Measurements from ENCODE around the gene PTPN1. TPM values are rescaled to one million over a fixed set of nuclear protein-coding genes. Genes with fewer than 3 reads are reported as not detected.
A peak's percentile ranks its signal among the peaks of the same experiment; 100 is the strongest.

PTPN1 gene
- total RNA-seq, 1 experiment from 2014 or later, result 63.0 TPM

DNA sequence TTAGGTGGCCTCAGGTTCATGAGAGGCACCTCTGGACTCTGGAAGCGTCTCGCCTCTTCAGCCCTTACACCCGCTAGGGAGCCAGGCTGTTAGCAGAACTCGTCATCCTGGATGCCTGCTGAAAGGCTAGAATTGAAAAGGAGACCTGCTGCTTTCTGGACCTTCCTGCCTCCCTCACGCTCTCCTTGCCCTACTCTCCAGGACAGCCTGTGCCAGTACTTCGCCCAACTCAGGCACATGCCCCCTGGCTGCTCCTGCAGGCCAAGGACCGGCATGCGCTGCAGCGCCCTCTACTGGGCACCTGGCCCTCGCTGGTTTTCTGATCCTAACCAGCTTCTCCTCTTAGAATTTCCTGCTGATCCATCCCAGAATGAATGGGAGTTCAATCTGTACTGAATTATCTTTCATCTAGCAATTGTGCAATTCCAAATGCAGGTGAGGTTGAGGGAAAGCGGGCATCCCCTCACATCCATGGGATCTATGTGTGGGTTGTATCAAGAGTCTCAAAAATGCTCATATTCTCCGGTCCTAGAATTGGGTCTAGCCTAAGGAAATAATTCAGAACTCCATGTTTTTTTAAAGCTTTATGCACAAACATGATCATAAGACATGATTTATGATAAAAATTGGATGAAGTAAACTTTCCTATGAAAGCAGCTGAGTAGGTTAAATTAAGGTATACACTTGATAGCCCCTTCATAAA lies 78.0 kb downstream of the PTPN1 start:
- Mint-ChIP-seq H3K9me3 (ENCODE audit: unreplicated experiment) (no peaks in the 10 kb centered on the region), H3K27ac (ENCODE audit: low read depth, unreplicated experiment) (peak overlapping the region; percentile 83), H3K27me3 (ENCODE audit: insufficient read depth, unreplicated experiment) (no peaks in the 10 kb centered on the region), H3K4me3 (ENCODE audit: unreplicated experiment) (peak overlapping the region; percentile 17), H3K36me3 (ENCODE audit: insufficient read depth, unreplicated experiment) (peaks cover 66% of the 10 kb centered on the region), H3K4me1 (ENCODE audit: insufficient read depth, unreplicated experiment) (peaks cover 16% of the 10 kb centered on the region)
- intact Hi-C loops (cut with micrococcal nuclease), result no loop called here
- BruUV-seq (replicated peaks), result no TSS peak
- ChIA-PET CTCF (interaction anchor here (0.5 to 3.4 kb wide), 47 partner anchors 9 to 411 kb away, joined by 3 to 27 read pairs (median 4); no protein-coding TSS in a partner anchor), POLR2A (interaction anchor here (0.6 to 3.1 kb wide), 35 partner anchors 9 to 868 kb away, joined by 3 to 52 read pairs (median 5); partner anchors contain the start of genes CEBPB, PARD6B, PEDS1 and PTPN1)
- TF ChIP-seq, protein P1, sequence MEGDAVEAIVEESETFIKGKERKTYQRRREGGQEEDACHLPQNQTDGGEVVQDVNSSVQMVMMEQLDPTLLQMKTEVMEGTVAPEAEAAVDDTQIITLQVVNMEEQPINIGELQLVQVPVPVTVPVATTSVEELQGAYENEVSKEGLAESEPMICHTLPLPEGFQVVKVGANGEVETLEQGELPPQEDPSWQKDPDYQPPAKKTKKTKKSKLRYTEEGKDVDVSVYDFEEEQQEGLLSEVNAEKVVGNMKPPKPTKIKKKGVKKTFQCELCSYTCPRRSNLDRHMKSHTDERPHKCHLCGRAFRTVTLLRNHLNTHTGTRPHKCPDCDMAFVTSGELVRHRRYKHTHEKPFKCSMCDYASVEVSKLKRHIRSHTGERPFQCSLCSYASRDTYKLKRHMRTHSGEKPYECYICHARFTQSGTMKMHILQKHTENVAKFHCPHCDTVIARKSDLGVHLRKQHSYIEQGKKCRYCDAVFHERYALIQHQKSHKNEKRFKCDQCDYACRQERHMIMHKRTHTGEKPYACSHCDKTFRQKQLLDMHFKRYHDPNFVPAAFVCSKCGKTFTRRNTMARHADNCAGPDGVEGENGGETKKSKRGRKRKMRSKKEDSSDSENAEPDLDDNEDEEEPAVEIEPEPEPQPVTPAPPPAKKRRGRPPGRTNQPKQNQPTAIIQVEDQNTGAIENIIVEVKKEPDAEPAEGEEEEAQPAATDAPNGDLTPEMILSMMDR (IDR thresholded peaks at IDR 0.05; ENCODE audit: unreplicated experiment), result peak; percentile 96
- peak; percentile 81 for DNase-seq (ENCODE audit: unreplicated experiment)

DNA sequence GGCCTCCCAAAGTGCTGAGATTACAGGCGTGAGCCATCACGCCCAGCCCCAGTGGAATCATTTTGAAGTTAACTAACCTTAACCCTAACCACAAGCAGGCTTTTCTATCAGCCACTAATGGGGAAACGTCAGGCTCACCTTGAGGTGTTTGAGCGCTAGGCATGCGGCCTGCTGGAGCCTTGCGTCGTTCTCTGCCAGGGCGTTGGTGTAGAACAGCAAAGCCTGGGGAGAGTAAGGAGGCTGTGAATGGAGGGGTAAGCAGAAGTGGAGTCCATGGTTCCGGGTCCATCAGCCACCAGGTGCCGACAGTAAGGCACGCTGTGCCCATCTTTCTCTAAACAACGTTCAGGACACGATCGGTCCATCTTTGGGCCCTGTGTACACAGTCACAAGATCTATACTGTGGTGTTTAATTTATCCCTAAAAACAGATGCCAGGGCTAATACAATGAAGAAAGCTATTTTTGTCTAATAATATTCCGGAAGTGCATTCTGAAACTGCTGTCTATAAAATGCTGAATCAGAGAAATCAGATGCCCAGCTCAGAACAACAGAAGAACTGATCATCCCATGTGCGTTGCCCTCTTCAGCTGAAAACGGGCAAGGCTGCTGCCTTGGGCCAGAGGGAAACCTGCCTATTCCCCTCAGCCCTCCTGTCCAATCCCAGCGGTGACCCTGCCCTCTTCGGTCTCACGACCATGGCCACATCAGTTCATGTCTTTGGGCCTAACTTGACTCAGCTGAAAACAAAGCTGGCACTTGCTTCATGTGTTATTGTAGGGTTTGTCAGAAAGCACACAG lies 79.6 kb downstream of the PTPN1 start:
- intact Hi-C loops (cut with micrococcal nuclease), result no loop called here
- BruUV-seq (replicated peaks), result no TSS peak
- ChIA-PET POLR2A (no interaction called here), CTCF (interaction anchor here (0.6 to 3.4 kb wide), 8 partner anchors 46 to 160 kb away, joined by 3 to 20 read pairs (median 4); no protein-coding TSS in a partner anchor)
- Mint-ChIP-seq H3K4me1 (ENCODE audit: insufficient read depth, unreplicated experiment) (peaks cover 16% of the 10 kb centered on the region), H3K9me3 (ENCODE audit: unreplicated experiment) (no peaks in the 10 kb centered on the region), H3K4me3 (ENCODE audit: unreplicated experiment) (no peak overlapping the region), H3K27ac (ENCODE audit: low read depth, unreplicated experiment) (no peak overlapping the region), H3K36me3 (ENCODE audit: insufficient read depth, unreplicated experiment) (peaks cover 51% of the 10 kb centered on the region), H3K27me3 (ENCODE audit: insufficient read depth, unreplicated experiment) (no peaks in the 10 kb centered on the region)
- TF ChIP-seq, protein P1 (IDR thresholded peaks at IDR 0.05; ENCODE audit: unreplicated experiment), result no peak
- DNase-seq (ENCODE audit: unreplicated experiment), result no peak

DNA sequence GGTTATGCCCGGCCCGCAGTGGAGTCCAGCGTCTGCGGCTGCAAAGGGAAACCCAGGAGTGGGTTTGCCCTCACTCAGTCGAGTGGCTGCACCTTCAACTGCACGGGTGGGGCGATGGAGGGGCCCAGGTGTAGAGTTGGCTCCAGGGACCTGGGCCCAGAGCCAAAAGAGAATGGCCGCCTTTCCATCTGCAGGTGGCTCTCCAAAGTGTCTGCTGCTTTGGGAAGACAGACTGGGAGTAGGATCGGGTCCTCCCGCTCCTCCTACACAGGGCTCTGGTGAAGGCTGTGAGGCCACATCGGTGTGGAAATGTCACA lies 80.1 kb downstream of the PTPN1 start:
- H3K9me3 Mint-ChIP-seq (ENCODE audit: unreplicated experiment), result no peaks in the 10 kb centered on the region
- TF ChIP-seq, protein P1 (IDR thresholded peaks at IDR 0.05; ENCODE audit: unreplicated experiment), result no peak
- no peaks in the 10 kb centered on the region for H3K27me3 Mint-ChIP-seq (ENCODE audit: insufficient read depth, unreplicated experiment)
- H3K27ac Mint-ChIP-seq (ENCODE audit: low read depth, unreplicated experiment), result no peak overlapping the region
- DNase-seq (ENCODE audit: unreplicated experiment), result no peak
- POLR2A ChIA-PET, result no interaction called here
- no TSS peak for BruUV-seq (replicated peaks)
- CTCF ChIA-PET, result interaction anchor here (0.9 to 1.2 kb wide), 2 partner anchors 103 to 126 kb away, joined by 3 to 4 read pairs; no protein-coding TSS in a partner anchor
- peaks cover 45% of the 10 kb centered on the region for H3K36me3 Mint-ChIP-seq (ENCODE audit: insufficient read depth, unreplicated experiment)
- peaks cover 16% of the 10 kb centered on the region for H3K4me1 Mint-ChIP-seq (ENCODE audit: insufficient read depth, unreplicated experiment)
- H3K4me3 Mint-ChIP-seq (ENCODE audit: unreplicated experiment), result no peak overlapping the region
- intact Hi-C loops (cut with micrococcal nuclease), result no loop called here

DNA sequence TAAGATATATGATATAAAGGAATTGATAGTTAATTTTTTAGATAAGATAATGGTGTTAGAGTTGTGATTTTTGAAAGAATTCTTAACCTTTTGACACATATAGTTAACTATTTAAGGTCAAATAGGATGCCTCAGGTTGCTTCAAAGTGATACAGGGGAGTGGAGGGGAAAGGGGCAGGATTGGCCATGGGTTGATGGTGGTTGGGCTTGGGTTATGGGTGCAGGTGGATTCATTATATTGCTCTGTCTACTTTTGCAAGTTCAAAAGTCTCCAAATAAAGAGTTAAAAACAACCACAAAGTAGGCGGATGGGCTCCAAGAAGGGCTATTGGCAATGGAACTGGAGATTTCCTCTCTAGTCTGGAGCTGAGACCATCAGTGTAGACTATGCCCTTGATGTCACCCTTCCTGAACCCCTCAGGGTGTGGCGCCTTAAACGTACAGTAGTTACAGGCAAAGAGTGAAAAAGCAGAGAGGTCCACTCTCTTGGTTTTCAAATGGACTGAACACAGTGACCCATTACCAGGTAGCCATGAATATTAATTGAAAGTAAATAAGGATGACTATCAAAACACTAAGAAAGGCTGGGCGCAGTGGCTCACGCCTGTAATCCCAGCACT lies 81.2 kb downstream of the PTPN1 start:
- CTCF ChIA-PET, result interaction anchor here (0.5 to 1.7 kb wide), 5 partner anchors 44 to 412 kb away, joined by 3 to 9 read pairs (median 3); no protein-coding TSS in a partner anchor
- H3K36me3 Mint-ChIP-seq (ENCODE audit: insufficient read depth, unreplicated experiment), result peaks cover 35% of the 10 kb centered on the region

More for the DNA sequence above, 81.2 kb downstream of the PTPN1 start:
- intact Hi-C loops (cut with micrococcal nuclease), result no loop called here
- Mint-ChIP-seq H3K27me3 (ENCODE audit: insufficient read depth, unreplicated experiment) (no peaks in the 10 kb centered on the region), H3K4me1 (ENCODE audit: insufficient read depth, unreplicated experiment) (peaks cover 16% of the 10 kb centered on the region), H3K4me3 (ENCODE audit: unreplicated experiment) (no peak overlapping the region), H3K27ac (ENCODE audit: low read depth, unreplicated experiment) (no peak overlapping the region), H3K9me3 (ENCODE audit: unreplicated experiment) (no peaks in the 10 kb centered on the region)
- TF ChIP-seq, protein P1 (IDR thresholded peaks at IDR 0.05; ENCODE audit: unreplicated experiment), result no peak
- no TSS peak for BruUV-seq (replicated peaks)
- no peak for DNase-seq (ENCODE audit: unreplicated experiment)
- POLR2A ChIA-PET, result interaction anchor here (1.1 to 1.2 kb wide), 2 partner anchors 33 to 158 kb away, joined by 6 read pairs; no protein-coding TSS in a partner anchor

Data from MCF 10A (cell line).